ENCODE measurements around the gene TAS2R39. TPM values are rescaled to one million over a fixed set of nuclear protein-coding genes. Genes with fewer than 3 reads are reported as not detected.
A peak's percentile ranks its signal among the peaks of the same experiment; 100 is the strongest.

TAS2R39 gene
- total and polyA plus RNA-seq, 2 of the 4 experiments (the other 2 are of a cell fraction): not detected

DNA sequence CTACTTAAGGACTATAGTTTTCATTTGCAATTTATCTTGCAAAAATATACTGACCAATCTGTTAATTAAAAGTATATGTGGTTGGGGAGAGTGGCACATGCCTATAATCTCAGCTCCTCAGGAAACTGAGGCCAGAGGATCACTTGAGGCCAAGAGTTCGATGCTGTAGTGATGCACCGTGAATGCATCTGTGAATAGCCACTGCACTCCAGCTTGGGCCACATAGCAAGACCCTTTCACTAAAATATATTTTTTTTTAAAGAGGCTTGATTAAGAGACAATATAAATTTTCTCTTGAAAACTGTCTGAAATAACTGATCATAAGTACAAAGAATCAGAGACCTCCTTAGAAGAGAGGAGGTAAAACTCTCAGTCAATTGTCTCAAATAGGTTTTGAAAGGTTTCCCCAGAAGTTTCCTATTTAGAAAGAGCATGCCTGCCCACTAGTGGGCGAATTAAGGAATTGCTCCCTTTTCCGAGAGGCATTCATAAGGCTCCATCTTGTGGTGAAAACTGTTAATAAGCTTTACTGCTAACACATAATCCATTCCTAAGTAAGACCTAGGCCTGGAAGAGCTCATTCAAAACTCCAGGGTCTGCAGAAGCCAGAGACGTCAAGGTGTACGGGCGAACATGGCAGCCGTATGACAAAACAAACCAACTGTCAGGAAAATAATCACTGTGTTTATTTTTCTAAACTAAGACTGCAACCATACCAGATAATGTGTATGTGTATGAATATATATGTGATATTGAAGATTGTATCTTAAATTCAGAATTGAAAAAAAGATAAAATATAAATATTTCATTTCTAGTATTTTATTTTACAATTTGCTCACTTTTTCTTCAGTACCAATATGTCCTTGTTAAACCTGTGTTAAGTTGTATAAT lies 31.8 kb downstream of the TAS2R39 start:
- POLR2A ChIA-PET (ENCODE audit: unreplicated experiment): no interaction called here
- dilution Hi-C loops (cut with HindIII; ENCODE audit: low sequenced_read_pairs, unreplicated experiment) (no loop called here), in situ Hi-C loops (cut with MboI; ENCODE audit: low sequenced_read_pairs) (loop anchor here (5.0 to 25.0 kb wide), 4 partner anchors 203 to 878 kb away; partner anchors contain the start of gene EPHB6), intact Hi-C loops (cut with micrococcal nuclease) (loop anchor here (1.0 kb wide), 2 partner anchors 207 to 361 kb away; no protein-coding TSS in a partner anchor)
- Histone ChIP-seq H3K18ac (ENCODE audit: low read depth, low read length) (no peak overlapping the region), H2AFZ (replicated peaks; ENCODE audit: low read length, poor library complexity) (no peak overlapping the region), H4K91ac (ENCODE audit: insufficient read depth, low read depth, low read length) (no peak overlapping the region), H2BK20ac (ENCODE audit: low read depth, low read length) (no peak overlapping the region), H3K4me2 (ENCODE audit: low read depth, low read length) (no peak overlapping the region), H3K56ac (ENCODE audit: extremely low read depth, insufficient read depth, low read length) (no peak overlapping the region), H3K9me1 (ENCODE audit: insufficient read depth, low read length) (no peaks in the 10 kb centered on the region), H3K36me3 (ENCODE audit: control insufficient read depth, insufficient read depth, low read length) (no peaks in the 10 kb centered on the region), H3K14ac (replicated peaks; ENCODE audit: low read depth, low read length) (no peak overlapping the region), H3K23ac (ENCODE audit: low read depth, low read length) (no peak overlapping the region), H3K4ac (ENCODE audit: low read depth, low read length) (no peak overlapping the region), H3K27me3 (ENCODE audit: control insufficient read depth, insufficient read depth, low read length) (peaks cover 2% of the 10 kb centered on the region; the same call in 1 of the 2 replicates), H3K4me1 (ENCODE audit: control insufficient read depth, insufficient read depth, low read length) (no peaks in the 10 kb centered on the region), H3K79me1 (ENCODE audit: low read depth in 1 of 2, low read length in 2 of 2) (no peaks in the 10 kb centered on the region), H2BK15ac (ENCODE audit: low read depth, low read length) (no peak overlapping the region), H3K9me3 (ENCODE audit: control insufficient read depth, insufficient read depth, low read length) (no peaks in the 10 kb centered on the region), H2AK5ac (ENCODE audit: low read depth, low read length) (no peak overlapping the region), H2AK9ac (replicated peaks; ENCODE audit: low read depth, low read length, poor library complexity) (no peak overlapping the region), H2BK120ac (ENCODE audit: low read depth, low read length) (no peak overlapping the region), H2BK5ac (ENCODE audit: low read depth, low read length, poor library complexity, severe bottlenecking) (no peak overlapping the region), H3K4me3 (ENCODE audit: insufficient read depth, low read depth, low read length) (no peak overlapping the region), H4K8ac (ENCODE audit: low read depth in 2 of 2, low read length in 2 of 2) (no peak overlapping the region), H3K27ac (ENCODE audit: insufficient read depth, low read length) (no peak overlapping the region), H4K5ac (ENCODE audit: low read depth, low read length) (no peak overlapping the region), H4K20me1 (ENCODE audit: insufficient read depth, low read length) (no peaks in the 10 kb centered on the region), H3K9ac (ENCODE audit: low read depth, low read length) (no peak overlapping the region)
- BruUV-seq (replicated peaks): no TSS peak
- ATAC-seq (ENCODE audit: low read depth) (peak; percentile 98), DNase-seq (peak; percentile 85)
- CTCF ChIA-PET: interaction anchor here (0.6 to 6.3 kb wide), 27 partner anchors 9 to 680 kb away, joined by 3 to 69 read pairs (median 4); partner anchors contain the start of gene TAS2R39
- no peak for TF ChIP-seq FOS (IDR thresholded peaks at IDR 0.05; ENCODE audit: low read depth, low read length)
- peak; percentile 94 for TF ChIP-seq RAD21 (IDR thresholded peaks at IDR 0.05; ENCODE audit: low read length)
- TF ChIP-seq, protein P1, sequence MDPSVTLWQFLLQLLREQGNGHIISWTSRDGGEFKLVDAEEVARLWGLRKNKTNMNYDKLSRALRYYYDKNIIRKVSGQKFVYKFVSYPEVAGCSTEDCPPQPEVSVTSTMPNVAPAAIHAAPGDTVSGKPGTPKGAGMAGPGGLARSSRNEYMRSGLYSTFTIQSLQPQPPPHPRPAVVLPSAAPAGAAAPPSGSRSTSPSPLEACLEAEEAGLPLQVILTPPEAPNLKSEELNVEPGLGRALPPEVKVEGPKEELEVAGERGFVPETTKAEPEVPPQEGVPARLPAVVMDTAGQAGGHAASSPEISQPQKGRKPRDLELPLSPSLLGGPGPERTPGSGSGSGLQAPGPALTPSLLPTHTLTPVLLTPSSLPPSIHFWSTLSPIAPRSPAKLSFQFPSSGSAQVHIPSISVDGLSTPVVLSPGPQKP (IDR thresholded peaks at IDR 0.05; ENCODE audit: borderline replicate concordance, low read depth, low read length): no peak
- TF ChIP-seq SMC3 (IDR thresholded peaks at IDR 0.05; ENCODE audit: low read depth, low read length): peak; percentile 96
- TF ChIP-seq, protein P2, sequence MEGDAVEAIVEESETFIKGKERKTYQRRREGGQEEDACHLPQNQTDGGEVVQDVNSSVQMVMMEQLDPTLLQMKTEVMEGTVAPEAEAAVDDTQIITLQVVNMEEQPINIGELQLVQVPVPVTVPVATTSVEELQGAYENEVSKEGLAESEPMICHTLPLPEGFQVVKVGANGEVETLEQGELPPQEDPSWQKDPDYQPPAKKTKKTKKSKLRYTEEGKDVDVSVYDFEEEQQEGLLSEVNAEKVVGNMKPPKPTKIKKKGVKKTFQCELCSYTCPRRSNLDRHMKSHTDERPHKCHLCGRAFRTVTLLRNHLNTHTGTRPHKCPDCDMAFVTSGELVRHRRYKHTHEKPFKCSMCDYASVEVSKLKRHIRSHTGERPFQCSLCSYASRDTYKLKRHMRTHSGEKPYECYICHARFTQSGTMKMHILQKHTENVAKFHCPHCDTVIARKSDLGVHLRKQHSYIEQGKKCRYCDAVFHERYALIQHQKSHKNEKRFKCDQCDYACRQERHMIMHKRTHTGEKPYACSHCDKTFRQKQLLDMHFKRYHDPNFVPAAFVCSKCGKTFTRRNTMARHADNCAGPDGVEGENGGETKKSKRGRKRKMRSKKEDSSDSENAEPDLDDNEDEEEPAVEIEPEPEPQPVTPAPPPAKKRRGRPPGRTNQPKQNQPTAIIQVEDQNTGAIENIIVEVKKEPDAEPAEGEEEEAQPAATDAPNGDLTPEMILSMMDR (conservative IDR thresholded peaks at IDR 0.05; ENCODE audit: low read depth, low read length): peak; percentile 100
- WGBS, 2 experiments (ENCODE audit: extremely low coverage in 2 of 2, insufficient read length in 1 of 2): no CpG with 5 or more reads among the region's 8 CpGs
